Prostate gland (tissue), 2 donors: ENCODE data around the gene CD82.

Experiments
- CTCF ChIP-seq, 4 experiments: fragments of 200-600 bp in 2 of 4; fragments of 450-650 bp in 2 of 4; sonication (generic) in 2 of 4; IDR thresholded peaks; 1 replicate in 3 of 4; 2 replicates in 1 of 4; pipeline ENCODE4 v1.5.1; 2016 to 2019; ENCODE audit warnings: antibody characterized with exemption in 4 of 4, mild to moderate bottlenecking in 2 of 4, moderate library complexity in 2 of 4
- POLR2A ChIP-seq: fragments of 450-650 bp; IDR thresholded peaks from one replicate; pipeline ENCODE4 v1.6.1; 2016; ENCODE audit warnings: antibody characterized with exemption, mild to moderate bottlenecking

GRCh38 chr11:44524751-44525201 lies 40.7 kb upstream of the CD82 start:
- TF ChIP-seq POLR2A, result no peak
- TF ChIP-seq CTCF (IDR thresholded peaks at IDR 0.05), result no peak
